ENCODE measurements around the gene ZNF384. TPM values are rescaled to one million over a fixed set of nuclear protein-coding genes. Genes with fewer than 3 reads are reported as not detected.
A peak's percentile ranks its signal among the peaks of the same experiment; 100 is the strongest.

Gene ZNF384
- polyA plus RNA-seq, 4 donors: 75.0 to 94.3 (median 87.7) TPM

- DNase-seq (ENCODE audit: low read depth in 4 of 4, low spot score in 3 of 4): peak; percentile 97 to 99 (median 98)
Observed at GRCh38 chr12:6662906-6663742, 26.1 kb downstream of the ZNF384 start, which contains the start of gene ING4. Gene ING4 (minus strand): TSS chr12:6663119. CDS start chr12:6663101, 18 bp downstream.

GRCh38 chr12:6662602-6662905 lies 26.6 kb downstream of the ZNF384 start:
- DNase-seq (ENCODE audit: low read depth in 4 of 4, low spot score in 3 of 4): no peak

DNA sequence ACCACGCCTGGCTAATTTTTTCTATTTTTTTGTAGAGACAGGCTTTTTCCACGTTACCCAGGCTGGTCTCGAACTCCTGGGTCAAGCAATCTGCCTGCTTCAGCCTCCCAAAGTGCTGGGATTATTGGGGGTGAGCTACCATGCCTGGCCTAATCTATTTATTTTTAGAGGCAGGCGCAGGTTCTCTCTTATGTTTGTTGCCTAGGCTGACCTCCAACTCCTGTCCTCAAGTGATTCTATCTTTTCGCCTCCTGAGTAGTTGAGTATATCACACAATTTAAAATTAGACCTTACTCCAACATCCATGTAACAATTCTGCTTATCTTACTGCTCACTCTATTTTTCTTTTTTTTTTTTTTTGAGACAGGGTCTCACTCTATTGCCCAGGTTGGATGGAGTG lies 35.2 kb downstream of the ZNF384 start:
- no peak for DNase-seq (ENCODE audit: low read depth in 4 of 4, low spot score in 3 of 4)

- DNase-seq (ENCODE audit: low read depth in 4 of 4, low spot score in 3 of 4): no peak
Observed at GRCh38 chr12:6653342-6653741, 35.8 kb downstream of the ZNF384 start.

DNA sequence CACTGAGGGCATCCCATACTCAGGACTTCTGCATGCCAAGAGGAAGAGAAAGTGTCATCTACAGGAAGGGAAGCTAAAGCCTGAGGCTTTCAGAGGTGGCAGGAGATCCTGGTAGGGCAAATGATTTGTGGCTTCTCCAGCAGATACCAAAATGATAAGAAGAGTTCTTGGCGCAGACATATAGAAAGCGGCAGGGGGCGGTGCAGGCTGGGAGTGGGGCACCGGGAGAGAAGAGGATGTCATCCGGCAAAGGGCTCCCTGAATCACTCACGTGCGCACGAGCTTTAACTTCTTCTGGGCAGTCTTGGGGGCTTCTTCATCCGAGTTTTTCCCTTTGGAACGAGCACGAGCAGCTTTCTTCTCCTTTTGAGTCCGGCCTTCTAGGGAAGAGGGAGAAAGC lies 36.8 kb downstream of the ZNF384 start:
- no peak for DNase-seq (ENCODE audit: low read depth in 4 of 4, low spot score in 3 of 4)

DNA sequence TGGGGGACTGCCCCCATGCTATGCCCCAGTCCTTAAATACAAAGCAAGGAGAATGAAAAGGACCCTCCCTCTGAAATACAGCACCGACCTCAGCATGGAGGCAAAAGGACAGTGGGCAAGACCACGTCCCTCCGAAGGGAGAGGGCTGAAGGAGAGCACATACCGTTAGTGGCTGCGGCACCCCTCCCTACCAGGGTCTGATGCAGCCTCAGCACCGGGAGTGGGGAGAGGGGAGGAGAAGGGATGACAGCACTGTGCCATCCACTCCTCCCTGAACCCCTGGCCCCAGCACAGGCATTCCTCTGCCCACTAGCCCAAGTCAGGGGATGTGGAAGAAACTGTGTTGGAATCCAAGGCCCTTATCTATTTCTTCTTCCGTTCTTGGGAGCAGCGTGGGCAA lies 38.3 kb downstream of the ZNF384 start:
- no peak for DNase-seq (ENCODE audit: low read depth in 4 of 4, low spot score in 3 of 4)

- peak in 2 of 4 donors; percentile 51 to 61 for DNase-seq (ENCODE audit: low read depth in 4 of 4, low spot score in 3 of 4)
Observed at GRCh38 chr12:6647083-6647604, 42.0 kb downstream of the ZNF384 start, which contains the start of gene ACRBP. Gene ACRBP (minus strand): TSS chr12:6647432. CDS start chr12:6647366, 66 bp downstream.

GRCh38 chr12:6646276-6647082 lies 42.7 kb downstream of the ZNF384 start:
- DNase-seq (ENCODE audit: low read depth in 4 of 4, low spot score in 3 of 4): no peak

DNA sequence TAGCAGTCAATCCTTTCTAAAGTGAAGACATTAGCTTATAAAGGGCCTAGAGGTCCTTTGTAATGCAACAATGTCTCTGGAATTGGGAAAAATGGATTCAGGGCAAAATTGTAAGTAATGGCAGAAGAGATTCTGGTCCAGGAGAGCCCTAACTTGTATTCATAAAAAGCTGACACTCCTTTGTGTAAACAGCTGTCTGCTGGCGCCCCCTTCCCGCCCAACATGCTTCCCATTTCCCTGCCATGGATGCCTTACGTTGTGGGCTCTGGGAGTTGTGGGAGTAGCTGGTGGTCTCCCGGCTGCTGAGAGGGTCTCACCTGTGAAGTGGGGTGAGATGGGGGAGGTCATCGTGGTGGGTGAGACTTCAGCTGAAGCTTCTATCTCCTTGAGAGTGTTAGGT lies 44.3 kb downstream of the ZNF384 start:
- DNase-seq (ENCODE audit: low read depth in 4 of 4, low spot score in 3 of 4): no peak

- DNase-seq (ENCODE audit: low read depth in 4 of 4, low spot score in 3 of 4): no peak
Observed at GRCh38 chr12:6644257-6644596, 44.9 kb downstream of the ZNF384 start.

- DNase-seq (ENCODE audit: low read depth in 4 of 4, low spot score in 3 of 4): no peak
Observed at GRCh38 chr12:6643569-6644256, 45.5 kb downstream of the ZNF384 start.

DNA sequence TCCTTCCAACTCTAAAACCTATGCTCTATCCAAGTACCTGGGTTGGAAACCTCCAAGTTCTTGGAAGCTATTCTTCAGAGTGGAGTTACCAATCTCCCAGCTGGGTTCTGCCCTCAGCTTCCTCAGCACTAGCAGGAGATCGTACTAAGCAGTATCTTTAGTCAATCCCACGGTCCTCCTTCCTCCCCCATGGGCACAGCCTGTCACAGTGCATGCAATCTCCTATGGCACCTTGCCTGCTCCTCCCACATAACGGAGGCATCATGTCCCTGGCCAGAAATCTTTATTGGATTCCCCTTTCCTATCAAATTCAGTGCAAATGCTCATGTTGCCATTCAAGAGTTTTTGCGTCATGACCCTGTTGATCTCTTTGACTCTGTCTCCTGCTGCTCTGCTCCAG lies 48.0 kb downstream of the ZNF384 start:
- DNase-seq (ENCODE audit: low read depth in 4 of 4, low spot score in 3 of 4): no peak

- DNase-seq (ENCODE audit: low read depth in 4 of 4, low spot score in 3 of 4): no peak
Observed at GRCh38 chr12:6640497-6640896, 48.7 kb downstream of the ZNF384 start.

- DNase-seq (ENCODE audit: low read depth in 4 of 4, low spot score in 3 of 4): no peak
Observed at GRCh38 chr12:6639151-6639801, 49.9 kb downstream of the ZNF384 start.

- DNase-seq (ENCODE audit: low read depth in 4 of 4, low spot score in 3 of 4): no peak
Observed at GRCh38 chr12:6638305-6638704, 50.9 kb downstream of the ZNF384 start.

GRCh38 chr12:6635856-6636531 lies 53.2 kb downstream of the ZNF384 start, which contains the start of gene LPAR5:
Gene LPAR5 (minus strand): TSS chr12:6635959. CDS start chr12:6621248, 14,711 bp downstream.
- DNase-seq (ENCODE audit: low read depth in 4 of 4, low spot score in 3 of 4): no peak

GRCh38 chr12:6635375-6635855 lies 53.8 kb downstream of the ZNF384 start:
- DNase-seq (ENCODE audit: low read depth in 4 of 4, low spot score in 3 of 4): no peak

GRCh38 chr12:6632026-6632983 lies 56.9 kb downstream of the ZNF384 start:
- no peak for DNase-seq (ENCODE audit: low read depth in 4 of 4, low spot score in 3 of 4)
